Measurements from ENCODE around the gene EPHA3. TPM values are rescaled to one million over a fixed set of nuclear protein-coding genes. Genes with fewer than 3 reads are reported as not detected.

The EPHA3 gene
- total RNA-seq, 2 experiments from 2014 or later: 0.12 to 0.20 TPM

- no peak overlapping the region for H3K27ac Mint-ChIP-seq
- no peak overlapping the region for H3K4me3 Mint-ChIP-seq
- no peaks in the 10 kb centered on the region for H3K4me1 Mint-ChIP-seq
- H3K9me3 Mint-ChIP-seq: no peaks in the 10 kb centered on the region
- DNase-seq: no peak
- no peaks in the 10 kb centered on the region for H3K36me3 Mint-ChIP-seq
- no peaks in the 10 kb centered on the region for H3K27me3 Mint-ChIP-seq
These were observed 327.4 kb downstream of the EPHA3 start for GRCh38 chr3:89434621-89435380.

DNA sequence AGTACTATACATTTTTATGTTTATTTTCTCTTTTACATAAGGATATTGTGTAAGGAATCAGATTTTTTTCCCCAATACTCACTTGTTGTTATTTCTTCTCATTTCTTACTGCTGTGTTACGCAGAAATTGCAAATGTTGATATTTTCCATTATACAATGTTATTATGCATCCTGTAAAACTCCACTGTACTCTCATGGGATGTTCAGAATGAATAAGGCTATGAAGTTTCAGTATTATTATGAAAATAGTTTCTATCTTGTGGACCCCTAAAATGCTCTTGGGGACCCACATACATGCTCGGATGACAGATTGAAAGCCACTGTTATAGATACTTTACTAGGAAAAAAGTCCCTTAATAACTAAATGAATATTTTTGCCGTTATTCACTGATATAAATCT lies 329.4 kb downstream of the EPHA3 start:
- Mint-ChIP-seq H3K4me1 (no peaks in the 10 kb centered on the region), H3K36me3 (no peaks in the 10 kb centered on the region), H3K4me3 (no peak overlapping the region), H3K27ac (no peak overlapping the region), H3K9me3 (no peaks in the 10 kb centered on the region), H3K27me3 (no peaks in the 10 kb centered on the region)
- DNase-seq: no peak

- Mint-ChIP-seq H3K9me3 (peaks cover 3% of the 10 kb centered on the region), H3K27ac (no peak overlapping the region), H3K4me1 (no peaks in the 10 kb centered on the region), H3K27me3 (no peaks in the 10 kb centered on the region), H3K36me3 (no peaks in the 10 kb centered on the region), H3K4me3 (no peak overlapping the region)
- DNase-seq: no peak
These were observed 333.0 kb downstream of the EPHA3 start for GRCh38 chr3:89440386-89440785.

DNA sequence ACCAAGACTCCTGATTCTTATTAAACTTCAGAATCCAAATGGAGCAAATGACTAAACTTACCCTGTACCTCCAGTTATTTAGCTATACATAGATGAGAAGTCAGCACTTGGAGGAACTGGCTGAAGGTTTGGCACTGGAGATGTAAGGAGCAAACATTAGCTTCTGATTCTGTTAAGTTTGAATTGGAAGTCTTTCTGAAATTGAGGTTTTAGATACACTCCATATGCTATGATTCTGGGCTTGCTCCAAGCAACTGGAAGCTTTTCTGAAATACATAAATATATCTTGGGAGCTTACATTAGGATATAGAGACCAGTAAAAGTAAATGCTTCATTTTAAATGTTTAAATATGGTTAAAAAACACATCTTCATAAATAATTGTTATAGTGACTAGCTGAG lies 333.7 kb downstream of the EPHA3 start:
- H3K27me3 Mint-ChIP-seq: no peaks in the 10 kb centered on the region
- no peaks in the 10 kb centered on the region for H3K36me3 Mint-ChIP-seq
- no peak overlapping the region for H3K27ac Mint-ChIP-seq
- no peak overlapping the region for H3K4me3 Mint-ChIP-seq
- H3K4me1 Mint-ChIP-seq: no peaks in the 10 kb centered on the region
- H3K9me3 Mint-ChIP-seq: peaks cover 3% of the 10 kb centered on the region
- DNase-seq: no peak

DNA sequence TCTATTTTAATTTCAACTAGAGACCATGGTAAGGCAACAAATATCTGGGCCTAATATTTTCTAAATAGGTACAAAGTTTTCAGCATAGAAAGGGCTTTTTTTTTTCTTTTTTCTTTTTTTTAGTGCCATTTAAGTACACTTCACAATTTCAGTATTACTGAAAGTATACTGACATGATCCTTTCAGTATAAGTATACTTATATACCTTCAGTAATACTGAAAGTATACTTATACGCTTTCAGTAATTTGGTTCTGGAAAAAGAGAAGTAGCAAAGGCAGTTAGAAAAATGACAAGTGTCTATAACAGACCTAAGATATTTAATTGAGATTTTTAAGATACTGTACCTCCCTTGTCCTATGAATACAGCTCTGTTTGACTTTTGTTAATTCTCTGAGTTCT lies 339.2 kb downstream of the EPHA3 start:
- H3K9me3 Mint-ChIP-seq: peaks cover 8% of the 10 kb centered on the region
- H3K4me1 Mint-ChIP-seq: no peaks in the 10 kb centered on the region
- H3K27ac Mint-ChIP-seq: no peak overlapping the region
- H3K4me3 Mint-ChIP-seq: no peak overlapping the region
- no peaks in the 10 kb centered on the region for H3K27me3 Mint-ChIP-seq
- no peak for DNase-seq
- no peaks in the 10 kb centered on the region for H3K36me3 Mint-ChIP-seq

GRCh38 chr3:89447243-89447642 lies 339.8 kb downstream of the EPHA3 start:
- Mint-ChIP-seq H3K9me3 (peaks cover 8% of the 10 kb centered on the region), H3K4me1 (no peaks in the 10 kb centered on the region), H3K27ac (no peak overlapping the region), H3K27me3 (no peaks in the 10 kb centered on the region), H3K36me3 (no peaks in the 10 kb centered on the region), H3K4me3 (no peak overlapping the region)
- DNase-seq: no peak

DNA sequence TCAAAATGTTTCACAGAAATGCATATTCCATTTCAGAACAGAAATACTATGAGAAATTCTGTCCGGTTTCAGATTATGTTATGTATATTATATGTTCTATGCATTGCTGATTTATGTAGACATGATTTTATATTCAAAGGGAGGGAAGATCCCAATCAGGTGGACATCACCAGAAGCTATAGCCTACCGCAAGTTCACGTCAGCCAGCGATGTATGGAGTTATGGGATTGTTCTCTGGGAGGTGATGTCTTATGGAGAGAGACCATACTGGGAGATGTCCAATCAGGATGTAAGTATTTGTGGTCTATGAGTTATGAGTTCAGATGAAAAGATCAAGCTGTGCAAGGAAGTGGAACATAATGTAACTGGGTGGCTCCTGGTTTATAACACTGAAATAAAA lies 341.7 kb downstream of the EPHA3 start:
- Mint-ChIP-seq H3K27ac (no peak overlapping the region), H3K4me3 (no peak overlapping the region), H3K27me3 (no peaks in the 10 kb centered on the region), H3K36me3 (no peaks in the 10 kb centered on the region), H3K9me3 (peaks cover 6% of the 10 kb centered on the region), H3K4me1 (no peaks in the 10 kb centered on the region)
- no peak for DNase-seq

DNA sequence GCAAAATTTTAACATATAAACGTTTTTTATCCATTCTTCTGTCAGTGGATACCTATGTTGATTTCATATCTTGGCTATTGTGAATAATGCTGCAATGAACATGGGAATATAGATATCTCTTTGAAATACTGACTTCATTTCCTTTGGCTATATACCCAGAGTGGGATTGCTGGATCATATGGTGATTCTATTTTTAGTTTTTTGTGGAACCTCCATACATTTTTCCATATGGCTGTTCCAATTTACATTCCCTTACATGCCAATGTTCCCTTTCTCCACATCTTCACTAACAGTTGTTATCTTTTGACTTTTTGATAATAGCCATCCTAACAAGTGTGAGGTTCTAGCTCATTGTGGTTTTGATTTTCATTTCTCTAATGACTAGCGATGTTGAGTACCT lies 344.6 kb downstream of the EPHA3 start:
- H3K4me3 Mint-ChIP-seq: no peak overlapping the region
- peaks cover 6% of the 10 kb centered on the region for H3K9me3 Mint-ChIP-seq
- no peaks in the 10 kb centered on the region for H3K27me3 Mint-ChIP-seq
- no peak overlapping the region for H3K27ac Mint-ChIP-seq
- H3K36me3 Mint-ChIP-seq: no peaks in the 10 kb centered on the region
- H3K4me1 Mint-ChIP-seq: no peaks in the 10 kb centered on the region
- DNase-seq: no peak

DNA sequence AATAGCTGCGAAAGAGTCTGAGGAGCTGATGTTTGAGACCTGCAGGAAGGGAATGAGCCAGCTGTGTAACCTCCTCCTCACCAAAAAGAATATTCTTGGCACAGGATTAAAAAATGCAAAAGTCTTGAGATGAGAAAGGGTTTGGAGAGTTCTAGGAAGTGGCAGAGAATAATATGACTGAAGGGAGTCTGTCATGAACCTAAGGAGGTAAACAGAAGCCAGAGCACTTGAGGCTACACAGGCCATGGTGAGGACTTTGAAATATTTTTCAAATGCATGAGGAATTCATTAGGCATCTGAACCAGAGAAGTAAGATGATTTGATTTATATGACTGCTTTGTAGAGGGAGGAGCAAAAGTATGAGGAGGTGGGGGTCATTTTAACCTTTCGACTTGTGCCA lies 347.8 kb downstream of the EPHA3 start:
- Mint-ChIP-seq H3K27ac (no peak overlapping the region), H3K36me3 (no peaks in the 10 kb centered on the region), H3K27me3 (no peaks in the 10 kb centered on the region), H3K9me3 (peaks cover 10% of the 10 kb centered on the region), H3K4me3 (no peak overlapping the region), H3K4me1 (no peaks in the 10 kb centered on the region)
- no peak for DNase-seq

DNA sequence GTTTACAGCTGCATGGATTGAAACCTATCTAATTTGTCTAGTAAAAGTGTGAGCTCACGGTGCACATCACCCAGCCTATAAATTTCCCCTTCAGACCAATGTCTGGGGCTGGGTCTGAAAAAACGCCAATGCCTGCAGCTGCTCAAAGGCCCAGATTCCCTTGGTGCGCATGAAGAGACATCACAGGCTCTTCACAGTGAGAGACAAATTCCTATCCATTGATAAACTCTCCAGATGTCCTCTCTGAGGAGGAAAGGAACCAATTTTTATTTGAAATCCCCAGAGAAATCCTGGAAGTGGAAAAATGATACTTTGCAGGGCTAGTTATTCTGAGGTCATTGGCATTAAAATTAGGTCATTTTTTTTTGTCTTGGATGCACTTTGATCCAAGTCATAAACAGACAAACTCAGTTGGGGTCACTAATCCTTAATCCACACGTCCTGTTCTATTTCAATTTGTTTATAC lies 360.5 kb downstream of the EPHA3 start:
- no peaks in the 10 kb centered on the region for H3K9me3 Mint-ChIP-seq
- no peaks in the 10 kb centered on the region for H3K27me3 Mint-ChIP-seq
- no peak overlapping the region for H3K27ac Mint-ChIP-seq
- no peaks in the 10 kb centered on the region for H3K36me3 Mint-ChIP-seq
- no peaks in the 10 kb centered on the region for H3K4me1 Mint-ChIP-seq
- DNase-seq: no peak
- H3K4me3 Mint-ChIP-seq: no peak overlapping the region

- Mint-ChIP-seq H3K4me1 (no peaks in the 10 kb centered on the region), H3K27me3 (no peaks in the 10 kb centered on the region), H3K27ac (no peak overlapping the region), H3K4me3 (no peak overlapping the region), H3K36me3 (no peaks in the 10 kb centered on the region), H3K9me3 (peaks cover 5% of the 10 kb centered on the region)
- no peak for DNase-seq
These were observed 364.7 kb downstream of the EPHA3 start for GRCh38 chr3:89472101-89472500.

DNA sequence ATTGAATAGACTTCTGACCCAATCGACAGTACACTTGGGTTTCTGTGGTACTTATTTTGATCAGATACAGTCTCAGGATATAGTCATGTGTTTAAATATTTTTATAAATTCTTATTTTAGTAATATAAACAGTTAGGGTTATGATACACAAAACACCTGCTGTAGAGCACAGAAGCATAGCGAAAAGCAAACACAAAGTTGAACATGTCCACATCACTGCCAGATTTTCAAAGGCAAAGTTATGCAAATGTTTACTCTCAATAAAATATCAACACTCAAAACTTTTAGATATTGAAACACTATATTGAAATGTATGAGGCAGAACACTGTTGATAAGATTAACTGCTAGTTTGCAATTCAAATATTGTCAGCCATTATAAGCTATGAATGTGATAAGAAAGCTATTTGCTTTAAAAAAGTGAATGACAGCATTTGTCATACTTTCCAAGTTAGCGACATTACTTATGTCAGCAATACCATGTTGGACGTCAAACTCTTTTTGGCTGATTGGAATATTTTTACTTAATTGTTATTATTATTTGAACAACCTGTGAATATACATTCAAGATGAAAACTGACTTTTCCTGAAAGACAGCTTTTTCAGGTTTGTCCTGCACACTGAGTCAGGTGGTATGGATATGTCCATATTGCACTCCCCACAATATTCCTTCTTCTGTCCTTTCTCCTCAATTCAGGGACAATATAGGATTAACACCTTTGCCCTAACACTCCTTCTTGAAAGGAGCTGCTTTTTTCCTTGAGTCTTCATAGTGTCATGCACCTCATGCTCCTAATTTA lies 367.1 kb downstream of the EPHA3 start:
- Mint-ChIP-seq H3K27ac (no peak overlapping the region), H3K4me1 (no peaks in the 10 kb centered on the region), H3K27me3 (no peaks in the 10 kb centered on the region), H3K9me3 (peaks cover 5% of the 10 kb centered on the region), H3K36me3 (no peaks in the 10 kb centered on the region), H3K4me3 (no peak overlapping the region)
- no peak for DNase-seq

- H3K4me3 Mint-ChIP-seq: no peak overlapping the region
- H3K27ac Mint-ChIP-seq: no peak overlapping the region
- H3K9me3 Mint-ChIP-seq: peaks cover 10% of the 10 kb centered on the region
- H3K4me1 Mint-ChIP-seq: no peaks in the 10 kb centered on the region
- DNase-seq: no peak
- no peaks in the 10 kb centered on the region for H3K36me3 Mint-ChIP-seq
- no peaks in the 10 kb centered on the region for H3K27me3 Mint-ChIP-seq
These were observed 381.6 kb downstream of the EPHA3 start for GRCh38 chr3:89488800-89489580.

- peaks cover 7% of the 10 kb centered on the region for H3K9me3 Mint-ChIP-seq
- no peaks in the 10 kb centered on the region for H3K4me1 Mint-ChIP-seq
- no peak for DNase-seq
- H3K27me3 Mint-ChIP-seq: no peaks in the 10 kb centered on the region
- no peak overlapping the region for H3K4me3 Mint-ChIP-seq
- H3K36me3 Mint-ChIP-seq: no peaks in the 10 kb centered on the region
- H3K27ac Mint-ChIP-seq: no peak overlapping the region
These were observed 382.7 kb downstream of the EPHA3 start for GRCh38 chr3:89490129-89490528.

DNA sequence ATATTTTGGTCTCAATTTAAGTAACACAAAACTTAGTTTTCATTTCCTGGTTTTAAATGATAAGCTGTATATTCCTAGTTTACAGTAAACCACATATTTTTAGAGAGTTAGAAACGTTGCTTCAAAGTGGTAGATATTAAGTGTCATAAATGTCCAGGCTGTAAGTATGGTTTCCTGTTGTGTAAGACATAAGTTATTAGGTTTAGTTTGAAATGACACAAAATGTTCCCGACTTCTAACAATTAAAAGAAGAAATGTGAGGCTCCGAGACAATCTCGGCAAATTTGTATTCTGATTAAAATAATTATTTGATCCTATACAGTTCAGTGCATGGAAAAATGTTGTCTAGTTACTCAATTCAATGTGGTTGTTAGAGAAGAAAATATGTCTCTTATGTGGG lies 387.3 kb downstream of the EPHA3 start:
- DNase-seq: no peak
- Mint-ChIP-seq H3K27ac (no peak overlapping the region), H3K4me1 (no peaks in the 10 kb centered on the region), H3K9me3 (peaks cover 3% of the 10 kb centered on the region), H3K4me3 (no peak overlapping the region), H3K36me3 (no peaks in the 10 kb centered on the region), H3K27me3 (no peaks in the 10 kb centered on the region)

Measured in activated naive CD8-positive, alpha-beta T cell treated with anti-CD3 and anti-CD28 coated beads for 36 hours (primary cell).